CD4-positive, alpha-beta memory T cell (primary cell): ENCODE results near the gene TBC1D10A. TPM values are rescaled to one million over a fixed set of nuclear protein-coding genes. Genes with fewer than 3 reads are reported as not detected.

Experiments used
- CTCF ChIA-PET: fragments of 350-600 bp; sonication (Branson Sonifier 250); formaldehyde crosslinking; loops from one replicate; lab custom pipeline; 2021; ENCODE audit warnings: inconsistent platforms; ENCODE audit not compliant: partially characterized antibody; lab: Charles Lee
- POLR2A ChIA-PET: fragments of 350-600 bp; sonication (Branson Sonifier 250); formaldehyde crosslinking; loops from one replicate; lab custom pipeline; 2021; ENCODE audit not compliant: partially characterized antibody; lab: Charles Lee
- DNase-seq, 5 donors: peaks; one replicate each; pipeline versions ENCODE4 v3.0.0 to v3.0.0-alpha.2; 2020 to 2022; ENCODE audit warnings: mixed read lengths in 1 of 5
- H3K27ac ChIP-seq: one replicate; pipeline ENCODE4 v1.7.0; 2013; ENCODE audit warnings: low read depth, low read length
- H3K27me3 ChIP-seq: 2 replicates; pipeline ENCODE4 v1.7.0; 2013; ENCODE audit warnings: mild to moderate bottlenecking, low read length, moderate library complexity; ENCODE audit not compliant: insufficient read depth
- H3K36me3 ChIP-seq: 2 replicates; pipeline ENCODE4 v1.7.0; 2013; ENCODE audit warnings: mild to moderate bottlenecking, low read length, moderate library complexity; ENCODE audit not compliant: insufficient read depth
- H3K4me1 ChIP-seq: 2 replicates; pipeline ENCODE4 v1.7.0; 2013; ENCODE audit warnings: mild to moderate bottlenecking, low read length, moderate library complexity; ENCODE audit not compliant: insufficient read depth
- H3K4me3 ChIP-seq, 2 donors: one replicate each; pipeline ENCODE4 v1.7.0; 2013; ENCODE audit warnings: low read length in 2 of 2, mild to moderate bottlenecking in 1 of 2
- H3K9me3 ChIP-seq, 2 donors: one replicate each; pipeline ENCODE4 v1.7.0; 2013; ENCODE audit warnings: low read length in 2 of 2, control low read depth in 1 of 2; ENCODE audit not compliant: control insufficient read depth in 1 of 2
- H3K27ac Mint-ChIP-seq, 7 donors: one replicate each; pipeline ENCODE4 v1.8.0; 2020 to 2021; ENCODE audit warnings: mixed read lengths in 7 of 7, mild to moderate bottlenecking in 6 of 7, inconsistent platforms in 3 of 7, moderate library complexity in 3 of 7
- H3K27me3 Mint-ChIP-seq, 2 donors: one replicate each; pipeline ENCODE4 v1.8.0; 2020 to 2021; ENCODE audit warnings: mixed read lengths in 2 of 2
- H3K36me3 Mint-ChIP-seq, 2 donors: one replicate each; pipeline ENCODE4 v1.8.0; 2020 to 2021; ENCODE audit warnings: mixed read lengths in 2 of 2, inconsistent platforms in 1 of 2, mild to moderate bottlenecking in 1 of 2
- H3K4me1 Mint-ChIP-seq, 4 donors: one replicate each; pipeline ENCODE4 v1.8.0; 2020 to 2021; ENCODE audit warnings: mixed read lengths in 4 of 4, mild to moderate bottlenecking in 1 of 4
- H3K4me3 Mint-ChIP-seq, 8 donors: one replicate each; pipeline ENCODE4 v1.8.0; 2020 to 2021; ENCODE audit warnings: mixed read lengths in 8 of 8, mild to moderate bottlenecking in 7 of 8, moderate library complexity in 6 of 8, inconsistent platforms in 3 of 8
- H3K9me3 Mint-ChIP-seq, 8 donors: one replicate each; pipeline ENCODE4 v1.8.0; 2020 to 2021; ENCODE audit warnings: mixed read lengths in 8 of 8, mild to moderate bottlenecking in 5 of 8, inconsistent platforms in 3 of 8, moderate library complexity in 1 of 8
- intact Hi-C: fragments of 100-400 bp; cut with micrococcal nuclease; formaldehyde crosslinking; loops from one replicate; pipeline ENCODE4 v1.15.1; 2023
- polyA plus RNA-seq, 2 donors: library from polyadenylated mRNA; unstranded; fragments of 300-500 nt; fragmentation: Illumina TruSeq; gene quantifications; one replicate each; pipeline ENCODE4 v1.2.3, GENCODE V29; 2021
- total RNA-seq, 2 experiments: library from RNA; stranded (reverse); gene quantifications; one replicate each; pipeline ENCODE4 v1.2.3, GENCODE V29; 2021

TBC1D10A gene
- total and polyA plus RNA-seq, 4 experiments from 2014 or later, result 60.6 to 76.8 (median 61.9) TPM

GRCh38 chr22:30370641-30371230 lies 44.0 kb upstream of the TBC1D10A start:
- CTCF ChIA-PET, result no interaction called here
- H3K4me3 ChIP-seq, result no peak overlapping the region
- H3K27me3 ChIP-seq, result no peaks in the 10 kb centered on the region
- Mint-ChIP-seq H3K27ac (no peak overlapping the region), H3K4me3 (no peak overlapping the region), H3K9me3 (no peaks in the 10 kb centered on the region), H3K36me3 (no peaks in the 10 kb centered on the region), H3K27me3 (no peaks in the 10 kb centered on the region), H3K4me1 (no peaks in the 10 kb centered on the region)
- intact Hi-C loops, result no loop called here
- no peak for DNase-seq
- POLR2A ChIA-PET, result no interaction called here
- no peak overlapping the region for H3K27ac ChIP-seq
- H3K4me1 ChIP-seq, result no peaks in the 10 kb centered on the region
- no peaks in the 10 kb centered on the region for H3K9me3 ChIP-seq
- no peaks in the 10 kb centered on the region for H3K36me3 ChIP-seq

GRCh38 chr22:30368420-30368819 lies 41.7 kb upstream of the TBC1D10A start:
- DNase-seq, result no peak
- H3K9me3 ChIP-seq, result no peaks in the 10 kb centered on the region
- Mint-ChIP-seq H3K27me3 (no peaks in the 10 kb centered on the region), H3K4me3 (no peak overlapping the region), H3K4me1 (no peaks in the 10 kb centered on the region), H3K36me3 (peaks cover 0 to 3% of the 10 kb centered on the region in 2 donors), H3K9me3 (no peaks in the 10 kb centered on the region), H3K27ac (peak overlapping the region in 1 of 7 donors; percentile 85)
- H3K4me1 ChIP-seq, result no peaks in the 10 kb centered on the region
- no peaks in the 10 kb centered on the region for H3K36me3 ChIP-seq
- no peak overlapping the region for H3K27ac ChIP-seq
- POLR2A ChIA-PET, result no interaction called here
- intact Hi-C loops, result no loop called here
- CTCF ChIA-PET, result interaction anchor here (1.2 to 2.2 kb wide), 4 partner anchors 10 to 115 kb away, joined by 3 to 4 read pairs (median 4); no protein-coding TSS in a partner anchor
- no peak overlapping the region for H3K4me3 ChIP-seq
- no peaks in the 10 kb centered on the region for H3K27me3 ChIP-seq

- H3K9me3 Mint-ChIP-seq, result no peaks in the 10 kb centered on the region
- H3K4me1 Mint-ChIP-seq, result no peaks in the 10 kb centered on the region
Measured at GRCh38 chr22:30365891-30366290, 39.1 kb upstream of the TBC1D10A start.

GRCh38 chr22:30362651-30363281 lies 36.0 kb upstream of the TBC1D10A start:
- H3K27ac Mint-ChIP-seq, result peak overlapping the region in 1 of 7 donors; percentile 12
- ChIA-PET POLR2A (no interaction called here), CTCF (interaction anchor here (1.7 kb wide), 1 partner anchor 74 kb away, joined by 4 read pairs; no protein-coding TSS in a partner anchor)
- H3K4me3 Mint-ChIP-seq, result no peak overlapping the region
- H3K4me3 ChIP-seq, result no peak overlapping the region
- no peaks in the 10 kb centered on the region for H3K36me3 ChIP-seq
- H3K27me3 ChIP-seq, result no peaks in the 10 kb centered on the region
- no peaks in the 10 kb centered on the region for H3K27me3 Mint-ChIP-seq
- no peaks in the 10 kb centered on the region for H3K4me1 ChIP-seq
- no peak for DNase-seq
- H3K36me3 Mint-ChIP-seq, result peaks cover 0 to 3% of the 10 kb centered on the region in 2 donors
- H3K27ac ChIP-seq, result no peak overlapping the region
- peaks cover 0 to 5% (median 3%) of the 10 kb centered on the region in 4 donors for H3K4me1 Mint-ChIP-seq
- H3K9me3 ChIP-seq, result no peaks in the 10 kb centered on the region
- intact Hi-C loops, result no loop called here
- no peaks in the 10 kb centered on the region for H3K9me3 Mint-ChIP-seq

More at GRCh38 chr22:30365891-30366290, 39.1 kb upstream of the TBC1D10A start:
- Histone ChIP-seq H3K9me3 (no peaks in the 10 kb centered on the region), H3K27me3 (no peaks in the 10 kb centered on the region), H3K4me1 (no peaks in the 10 kb centered on the region), H3K36me3 (no peaks in the 10 kb centered on the region), H3K4me3 (no peak overlapping the region), H3K27ac (no peak overlapping the region)
- H3K27me3 Mint-ChIP-seq, result no peaks in the 10 kb centered on the region
- ChIA-PET CTCF (interaction anchor here (1.9 kb wide), 1 partner anchor 78 kb away, joined by 8 read pairs; no protein-coding TSS in a partner anchor), POLR2A (no interaction called here)
- peaks cover 0 to 3% of the 10 kb centered on the region in 2 donors for H3K36me3 Mint-ChIP-seq
- no peak overlapping the region for H3K4me3 Mint-ChIP-seq
- intact Hi-C loops, result no loop called here
- DNase-seq, result no peak
- no peak overlapping the region for H3K27ac Mint-ChIP-seq

- Mint-ChIP-seq H3K27ac (peak overlapping the region in 3 of 7 donors; percentile 1 to 48 (median 12)), H3K4me1 (peaks cover 3 to 10% (median 7%) of the 10 kb centered on the region in 4 donors), H3K9me3 (no peaks in the 10 kb centered on the region), H3K36me3 (peaks cover 0 to 6% of the 10 kb centered on the region in 2 donors), H3K4me3 (no peak overlapping the region), H3K27me3 (no peaks in the 10 kb centered on the region)
- Histone ChIP-seq H3K4me1 (peaks cover 4% of the 10 kb centered on the region), H3K4me3 (no peak overlapping the region), H3K27me3 (no peaks in the 10 kb centered on the region), H3K27ac (no peak overlapping the region), H3K9me3 (no peaks in the 10 kb centered on the region), H3K36me3 (no peaks in the 10 kb centered on the region)
- no peak for DNase-seq
- ChIA-PET POLR2A (no interaction called here), CTCF (no interaction called here)
- intact Hi-C loops, result no loop called here
Measured at GRCh38 chr22:30361916-30362650, 35.3 kb upstream of the TBC1D10A start.

- ChIA-PET POLR2A (interaction anchor here (0.8 to 8.9 kb wide), 4 partner anchors 16 to 69 kb away, joined by 3 to 118 read pairs (median 40); partner anchors contain the start of genes CASTOR1 and TBC1D10A), CTCF (interaction anchor here (0.6 to 4.0 kb wide), 5 partner anchors 11 to 75 kb away, joined by 3 to 42 read pairs (median 4); partner anchors contain the start of genes CASTOR1 and MTFP1)
- Mint-ChIP-seq H3K4me3 (peak overlapping the region in 2 of 8 donors; percentile 7 to 82), H3K36me3 (peaks cover 6 to 26% of the 10 kb centered on the region in 2 donors), H3K9me3 (no peaks in the 10 kb centered on the region), H3K27me3 (no peaks in the 10 kb centered on the region), H3K4me1 (peaks cover 24 to 43% (median 34%) of the 10 kb centered on the region in 4 donors), H3K27ac (peak overlapping the region in 6 of 7 donors; percentile 25 to 98 (median 75))
- H3K4me1 ChIP-seq, result peaks cover 32% of the 10 kb centered on the region
- intact Hi-C loops, result loop anchor here (5.0 kb wide), 1 partner anchor 51 kb away; no protein-coding TSS in a partner anchor
- DNase-seq, result no peak
- no peaks in the 10 kb centered on the region for H3K9me3 ChIP-seq
- no peak overlapping the region for H3K27ac ChIP-seq
- H3K36me3 ChIP-seq, result no peaks in the 10 kb centered on the region
- no peak overlapping the region for H3K4me3 ChIP-seq
- H3K27me3 ChIP-seq, result no peaks in the 10 kb centered on the region
Measured at GRCh38 chr22:30358541-30358940, 31.8 kb upstream of the TBC1D10A start.
